GM21825 (cell line): ENCODE data around the gene AMIGO3.
"Not testable (repeated sequence)": the region's sequence is repeated elsewhere in the genome, so short reads cannot be mapped to it uniquely, and the experiment has no call there.

Experiments
- ATAC-seq: cut with Tn5 transposase; IDR thresholded peaks from one replicate; pipeline ENCODE4 v1.9.1; 2021; ENCODE audit warnings: mild to moderate bottlenecking, moderate library complexity; ENCODE audit not compliant: unreplicated experiment

The AMIGO3 gene

GRCh38 chr3:49719214-49719884 is at the start of gene AMIGO3:
Gene AMIGO3, minus strand, starts transcription at chr3:49719684. Its CDS starts 219 bp downstream, at chr3:49719465.
- peak; percentile 38 for ATAC-seq

- ATAC-seq: no peak
These were observed 44.5 kb upstream of the AMIGO3 start for GRCh38 chr3:49763981-49764380.

- ATAC-seq: no peak
These were observed 42.2 kb upstream of the AMIGO3 start for GRCh38 chr3:49761661-49762060.

GRCh38 chr3:49759226-49759625 is 39.7 kb upstream of the AMIGO3 start:
- ATAC-seq: no peak

GRCh38 chr3:49757197-49757596 is 37.7 kb upstream of the AMIGO3 start:
- ATAC-seq: no peak

- no peak for ATAC-seq
These were observed 36.6 kb upstream of the AMIGO3 start for GRCh38 chr3:49756036-49756435.

GRCh38 chr3:49754536-49754935 is 35.1 kb upstream of the AMIGO3 start:
- no peak for ATAC-seq

GRCh38 chr3:49751501-49751900 is 32.0 kb upstream of the AMIGO3 start:
- no peak for ATAC-seq

GRCh38 chr3:49750056-49750455 is 30.6 kb upstream of the AMIGO3 start:
- no peak for ATAC-seq

GRCh38 chr3:49748874-49749273 is 29.4 kb upstream of the AMIGO3 start:
- not testable (repeated sequence) for ATAC-seq

- no peak for ATAC-seq
These were observed 28.5 kb upstream of the AMIGO3 start for GRCh38 chr3:49747792-49748480.

GRCh38 chr3:49745986-49746385 is 26.5 kb upstream of the AMIGO3 start:
- ATAC-seq: no peak

GRCh38 chr3:49740427-49740826 is 20.9 kb upstream of the AMIGO3 start:
- no peak for ATAC-seq

- no peak for ATAC-seq
These were observed 18.7 kb upstream of the AMIGO3 start for GRCh38 chr3:49738067-49738713.

GRCh38 chr3:49734752-49735151 is 15.3 kb upstream of the AMIGO3 start:
- no peak for ATAC-seq

GRCh38 chr3:49733551-49733950 is 14.1 kb upstream of the AMIGO3 start:
- no peak for ATAC-seq

GRCh38 chr3:49732597-49732996 is 13.1 kb upstream of the AMIGO3 start:
- ATAC-seq: no peak

- no peak for ATAC-seq
These were observed 10.6 kb upstream of the AMIGO3 start for GRCh38 chr3:49729966-49730609.

GRCh38 chr3:49727924-49728361 is 8.5 kb upstream of the AMIGO3 start:
- no peak for ATAC-seq

GRCh38 chr3:49727154-49727923 is 7.9 kb upstream of the AMIGO3 start:
- no peak for ATAC-seq
